Calu3 (cell line): ENCODE measurements around the gene PUDP. TPM values are rescaled to one million over a fixed set of nuclear protein-coding genes. Genes with fewer than 3 reads are reported as not detected.

Experiments
- BruUV-seq: library from RNA; stranded (reverse); fragments of 400-500 nt; replicated peaks from 2 replicates; lab custom pipeline; 2021; lab: Mats Ljungman, UMichigan
- CTCF ChIA-PET: fragments of 300-600 bp; sonication (Branson Sonifier 250); formaldehyde crosslinking; loops from one replicate; lab custom pipeline; 2022; ENCODE audit warnings: antibody characterized with exemption; lab: Charles Lee
- DNase-seq: peaks from one replicate; pipeline ENCODE4 v3.0.0; 2022
- H3K27ac Mint-ChIP-seq: one replicate; pipeline ENCODE4 v1.8.0; 2022; ENCODE audit warnings: mixed read lengths; ENCODE audit not compliant: unreplicated experiment
- H3K27me3 Mint-ChIP-seq: one replicate; pipeline ENCODE4 v1.8.0; 2022; ENCODE audit warnings: mixed read lengths; ENCODE audit not compliant: unreplicated experiment
- H3K36me3 Mint-ChIP-seq: one replicate; pipeline ENCODE4 v1.8.0; 2022; ENCODE audit warnings: mild to moderate bottlenecking, moderate library complexity, mixed read lengths; ENCODE audit not compliant: insufficient read depth, unreplicated experiment
- H3K4me1 Mint-ChIP-seq: one replicate; pipeline ENCODE4 v1.8.0; 2022; ENCODE audit warnings: mild to moderate bottlenecking, low read depth, mixed read lengths; ENCODE audit not compliant: unreplicated experiment
- H3K4me3 Mint-ChIP-seq: one replicate; pipeline ENCODE4 v1.8.0; 2022; ENCODE audit warnings: mild to moderate bottlenecking, low read depth, moderate library complexity, mixed read lengths; ENCODE audit not compliant: unreplicated experiment
- H3K9me3 Mint-ChIP-seq: one replicate; pipeline ENCODE4 v1.8.0; 2022; ENCODE audit warnings: low read depth, mixed read lengths; ENCODE audit not compliant: unreplicated experiment
- CTCF ChIP-seq: fragments of 200-600 bp; IDR thresholded peaks from one replicate; pipeline ENCODE4 v1.8.0; 2022; ENCODE audit warnings: antibody characterized with exemption; ENCODE audit not compliant: unreplicated experiment
- intact Hi-C: fragments of 100-400 bp; cut with micrococcal nuclease; formaldehyde crosslinking; loops from one replicate; pipeline ENCODE4 v1.10.0; 2022; ENCODE audit not compliant: unreplicated experiment
- total RNA-seq: library from RNA; stranded (reverse); gene quantifications from 2 replicates; pipeline ENCODE4 v1.2.3, GENCODE V29; 2022

PUDP gene
- total RNA-seq, 1 experiment from 2014 or later = 30.6 TPM

- no peaks in the 10 kb centered on the region for H3K9me3 Mint-ChIP-seq
- H3K27me3 Mint-ChIP-seq = no peaks in the 10 kb centered on the region
- no peak for TF ChIP-seq CTCF
- H3K4me1 Mint-ChIP-seq = peaks cover 25% of the 10 kb centered on the region
- H3K4me3 Mint-ChIP-seq = no peak overlapping the region
- BruUV-seq = no TSS peak
- H3K36me3 Mint-ChIP-seq = no peaks in the 10 kb centered on the region
- DNase-seq = no peak
- intact Hi-C loops = no loop called here
- no peak overlapping the region for H3K27ac Mint-ChIP-seq
- CTCF ChIA-PET = no interaction called here
Observed at GRCh38 chrX:7109838-7110793, 37.8 kb downstream of the PUDP start.

GRCh38 chrX:7109049-7109531 lies 38.9 kb downstream of the PUDP start:
- intact Hi-C loops = no loop called here
- DNase-seq = no peak
- CTCF ChIA-PET = no interaction called here
- TF ChIP-seq CTCF = no peak
- Mint-ChIP-seq H3K4me3 (no peak overlapping the region), H3K27me3 (no peaks in the 10 kb centered on the region), H3K36me3 (no peaks in the 10 kb centered on the region), H3K27ac (peak overlapping the region; percentile 1), H3K9me3 (no peaks in the 10 kb centered on the region), H3K4me1 (peaks cover 25% of the 10 kb centered on the region)
- BruUV-seq = no TSS peak

GRCh38 chrX:7108030-7108429 lies 39.9 kb downstream of the PUDP start:
- no TSS peak for BruUV-seq
- no peak for DNase-seq
- CTCF ChIA-PET = no interaction called here
- no peak overlapping the region for H3K4me3 Mint-ChIP-seq
- H3K4me1 Mint-ChIP-seq = peaks cover 25% of the 10 kb centered on the region
- no peak overlapping the region for H3K27ac Mint-ChIP-seq
- intact Hi-C loops = no loop called here
- no peaks in the 10 kb centered on the region for H3K36me3 Mint-ChIP-seq
- no peaks in the 10 kb centered on the region for H3K9me3 Mint-ChIP-seq
- no peak for TF ChIP-seq CTCF
- H3K27me3 Mint-ChIP-seq = no peaks in the 10 kb centered on the region

GRCh38 chrX:7106649-7107048 lies 41.3 kb downstream of the PUDP start:
- no peak for DNase-seq
- BruUV-seq = no TSS peak
- CTCF ChIA-PET = no interaction called here
- Mint-ChIP-seq H3K4me3 (no peak overlapping the region), H3K4me1 (peaks cover 25% of the 10 kb centered on the region), H3K36me3 (no peaks in the 10 kb centered on the region), H3K27me3 (no peaks in the 10 kb centered on the region), H3K9me3 (no peaks in the 10 kb centered on the region), H3K27ac (no peak overlapping the region)
- intact Hi-C loops = no loop called here
- TF ChIP-seq CTCF = no peak
